CD4-positive, alpha-beta T cell treated with Interleukin-15 for 4 hours (primary cell): ENCODE results near the gene CACNA1D.
"Not testable (repeated sequence)": the region's sequence is repeated elsewhere in the genome, so short reads cannot be mapped to it uniquely, and the experiment has no call there.

Experiments used
- DNase-seq: peaks from one replicate; pipeline ENCODE4 v3.0.0-alpha.2; 2020; ENCODE audit warnings: low spot score

CACNA1D gene

DNA sequence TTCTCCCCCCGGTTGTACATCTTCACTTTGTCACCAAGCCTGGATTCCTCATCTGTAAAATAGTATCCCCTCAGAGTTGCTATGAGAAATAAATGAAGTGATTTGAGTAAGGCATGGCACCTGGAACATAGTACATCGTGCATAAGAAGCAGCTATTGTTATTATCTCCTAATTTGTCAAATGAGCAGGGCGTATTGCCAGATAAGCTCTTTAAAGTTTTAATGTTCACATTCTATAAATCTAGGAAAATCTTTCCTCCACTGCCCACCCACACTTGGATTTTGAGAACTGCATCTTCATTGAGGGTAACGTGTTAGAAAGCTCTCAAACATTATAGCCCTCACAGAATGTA, 32.3 kb downstream of the CACNA1D start:
- no peak for DNase-seq

DNA sequence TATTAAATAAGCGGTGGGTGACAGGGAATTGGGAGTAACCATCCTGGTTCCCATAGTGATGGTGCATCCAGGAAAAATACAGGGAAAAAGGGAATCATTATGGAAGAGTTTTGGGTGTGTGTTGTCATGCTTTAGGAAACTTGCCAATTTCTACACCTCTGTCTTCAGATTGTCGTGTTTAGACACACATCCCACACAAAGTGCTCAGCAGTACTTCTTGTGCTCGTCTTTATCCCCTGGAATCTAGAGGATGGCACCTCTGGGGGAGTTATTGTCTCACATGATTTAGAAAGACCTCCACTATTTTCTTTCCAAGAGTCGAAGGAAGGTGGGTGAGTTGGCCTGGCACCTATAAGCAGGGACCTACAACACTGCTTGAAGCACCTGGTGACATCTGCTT, 35.8 kb downstream of the CACNA1D start:
- DNase-seq: no peak

DNA sequence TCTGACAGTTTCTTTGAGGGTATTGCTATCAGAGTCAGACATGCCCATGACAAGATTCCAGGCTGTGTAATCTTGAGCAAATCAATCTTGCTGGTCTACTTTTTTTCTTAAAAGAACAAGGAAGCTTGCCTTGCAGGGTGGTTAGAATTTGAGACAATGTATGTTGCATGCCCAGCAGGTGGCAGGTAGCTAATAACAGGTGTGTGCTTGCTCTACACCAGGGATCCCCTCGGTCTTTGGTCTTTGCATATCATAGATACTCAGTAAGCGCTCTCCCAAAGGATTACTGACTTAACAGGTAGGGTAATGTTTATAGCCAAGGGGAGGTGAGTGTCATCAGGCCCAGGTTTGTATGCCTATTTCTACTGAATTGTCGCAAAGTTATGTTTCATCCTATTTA, 37.3 kb downstream of the CACNA1D start:
- no peak for DNase-seq

DNA sequence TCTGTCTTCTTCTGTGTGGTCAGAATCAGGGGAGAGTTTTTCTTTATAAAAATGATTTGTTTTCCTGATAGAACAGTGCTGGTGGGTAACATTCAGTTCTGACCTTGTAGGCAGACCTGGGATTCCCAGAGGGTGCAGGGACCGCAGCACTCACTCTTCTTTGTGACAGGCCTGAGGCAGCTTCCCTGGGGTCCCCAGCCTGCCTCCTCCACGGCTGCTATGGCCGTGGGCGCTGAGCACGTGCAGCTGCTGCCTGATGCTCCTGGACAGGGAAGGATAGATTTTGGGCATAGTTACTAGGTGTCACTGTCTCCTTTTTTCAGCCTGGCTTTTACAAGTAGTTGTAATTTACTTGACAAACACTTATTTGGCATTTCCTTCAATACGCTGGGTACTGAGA, 39.1 kb downstream of the CACNA1D start:
- DNase-seq: no peak

DNA sequence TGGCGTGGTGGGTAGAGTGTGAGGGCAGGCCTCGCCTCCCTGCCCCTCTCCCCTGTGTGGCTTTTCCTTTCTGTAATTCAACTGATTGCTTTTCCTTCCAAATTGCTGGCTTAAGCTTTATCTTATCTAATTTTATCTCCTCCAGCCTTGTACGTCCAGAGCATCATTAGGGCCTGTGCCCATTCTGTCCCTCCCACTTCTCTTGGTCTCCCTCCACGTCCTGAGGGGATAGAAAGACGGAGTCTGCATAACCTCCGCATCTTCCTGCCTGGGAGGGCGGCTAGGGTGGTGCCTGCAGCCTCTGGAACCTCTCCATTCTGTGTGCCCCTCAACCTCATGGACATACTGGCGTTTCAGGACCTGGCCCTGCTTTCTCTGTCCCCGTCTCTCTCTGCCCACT, 39.8 kb downstream of the CACNA1D start:
- DNase-seq: no peak

DNA sequence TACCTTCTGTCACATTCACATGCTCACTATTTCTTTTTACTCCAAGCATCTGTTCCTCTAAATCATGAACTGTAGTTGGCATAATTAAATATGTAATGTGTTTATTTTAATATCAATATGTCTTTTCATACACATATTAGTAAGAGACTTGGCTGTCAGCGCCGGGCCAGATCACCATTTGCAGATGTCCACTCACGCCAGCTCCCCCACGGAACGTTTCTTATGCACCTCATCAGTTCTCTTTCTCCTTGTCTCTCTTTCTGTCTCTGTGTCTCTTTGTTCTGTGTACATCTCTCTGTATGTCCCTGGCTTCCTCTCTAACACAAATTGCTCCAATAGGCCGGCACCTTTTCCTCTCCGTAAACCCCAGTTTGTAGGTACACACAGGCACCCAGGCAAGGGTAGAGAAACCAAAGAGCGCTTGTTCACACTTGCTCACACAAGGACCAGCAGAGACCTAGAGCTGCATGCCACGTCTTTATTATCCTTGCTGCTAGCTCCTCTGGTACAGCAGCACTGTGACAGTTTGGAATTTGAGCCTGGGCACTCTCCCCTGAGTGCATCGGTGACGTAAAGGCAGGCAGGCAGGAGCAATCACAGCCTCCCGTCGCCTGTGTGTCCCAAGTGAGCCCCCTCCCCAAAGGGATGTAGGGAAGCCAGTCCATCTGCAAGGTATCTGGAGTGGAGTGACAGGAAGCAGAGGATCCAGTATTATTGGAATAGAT, 40.4 kb downstream of the CACNA1D start:
- no peak for DNase-seq

DNA sequence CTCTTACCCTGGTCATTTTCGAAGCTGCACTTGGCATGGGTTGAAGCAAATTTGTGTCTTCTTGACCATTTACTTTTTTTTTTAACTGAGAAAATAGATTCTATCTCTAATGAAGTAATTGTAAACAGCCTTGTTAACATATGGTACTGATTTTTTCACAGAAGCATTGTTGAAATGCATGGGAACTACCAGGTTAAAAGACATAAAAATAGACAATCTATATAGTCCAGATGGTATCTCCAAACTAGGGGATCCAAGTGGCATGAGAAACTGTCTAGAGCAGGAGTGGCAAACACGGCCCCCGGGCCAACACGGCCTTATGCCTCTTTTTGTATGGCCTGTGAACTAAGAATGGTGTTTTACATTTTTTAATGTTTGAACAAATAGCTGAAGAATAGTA, 41.9 kb downstream of the CACNA1D start:
- DNase-seq: no peak

DNA sequence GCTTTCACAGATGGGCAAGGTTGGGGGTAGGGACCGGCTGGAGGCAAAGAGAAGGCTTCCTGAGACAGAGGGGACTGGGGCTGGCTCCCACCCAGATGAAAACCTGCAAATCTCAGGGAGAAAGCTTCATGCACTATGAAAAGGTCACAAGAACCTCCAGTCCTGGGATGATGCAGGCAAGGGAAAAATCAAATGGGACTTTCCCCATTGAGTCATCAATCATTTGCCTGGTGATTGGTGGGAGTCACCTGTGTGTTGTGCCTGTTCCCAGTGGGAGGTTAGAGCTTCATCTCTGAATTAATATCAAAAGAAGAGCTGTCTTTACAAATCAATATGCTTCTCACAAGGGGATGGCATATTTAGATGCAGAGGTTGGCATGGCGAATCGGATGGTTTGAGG, 49.9 kb downstream of the CACNA1D start:
- DNase-seq: no peak

DNA sequence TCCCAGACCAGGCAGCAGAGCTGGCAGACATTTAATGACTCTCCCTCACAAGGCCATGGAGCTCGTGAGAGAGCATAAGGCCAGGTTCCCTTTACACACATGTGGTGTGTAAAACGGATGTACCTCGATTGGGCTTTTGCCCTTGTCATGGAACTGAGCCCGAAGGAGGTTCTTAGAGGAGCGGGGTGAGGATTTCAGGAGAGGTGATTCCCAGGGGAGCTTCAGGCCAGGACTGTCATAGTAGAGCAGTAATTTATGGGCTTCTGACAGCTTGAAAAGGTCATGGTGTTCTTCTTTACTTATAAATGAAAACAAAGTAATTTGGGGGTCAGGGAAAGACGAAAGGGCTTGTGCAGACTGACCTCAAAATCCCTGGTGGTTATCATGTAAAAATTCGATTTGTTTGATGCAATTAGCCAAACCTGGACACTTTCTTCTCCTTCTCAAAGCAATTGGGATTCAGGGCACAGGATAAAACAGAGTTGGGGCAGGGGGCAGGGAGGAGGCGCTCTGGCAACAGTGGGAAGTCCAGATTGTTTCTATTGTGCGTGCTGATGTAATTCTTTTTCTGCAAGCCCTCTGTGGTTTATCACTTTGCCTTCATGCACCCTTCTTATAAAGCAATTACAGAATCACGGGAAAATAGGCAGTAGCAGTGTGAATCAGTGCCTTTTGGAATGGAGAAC, 51.0 kb downstream of the CACNA1D start:
- DNase-seq: no peak

DNA sequence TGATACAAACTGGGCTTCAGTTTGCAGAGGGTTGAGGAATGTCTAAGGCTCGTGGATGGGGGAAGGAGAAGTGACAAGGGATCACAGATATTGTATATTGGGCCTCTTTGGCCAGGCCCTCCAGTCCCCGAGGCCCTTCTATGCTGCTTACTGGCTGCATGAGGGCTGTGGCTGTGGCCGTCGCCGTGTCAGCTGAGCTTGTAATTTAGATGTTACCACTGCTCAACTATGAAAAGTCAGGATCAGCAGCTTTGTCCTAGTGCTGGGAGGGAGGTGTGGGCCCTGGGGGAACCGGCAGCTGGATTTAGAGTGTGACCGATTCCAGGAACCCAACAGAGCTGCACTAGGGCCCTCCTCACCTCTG, 51.6 kb downstream of the CACNA1D start:
- DNase-seq: no peak

DNA sequence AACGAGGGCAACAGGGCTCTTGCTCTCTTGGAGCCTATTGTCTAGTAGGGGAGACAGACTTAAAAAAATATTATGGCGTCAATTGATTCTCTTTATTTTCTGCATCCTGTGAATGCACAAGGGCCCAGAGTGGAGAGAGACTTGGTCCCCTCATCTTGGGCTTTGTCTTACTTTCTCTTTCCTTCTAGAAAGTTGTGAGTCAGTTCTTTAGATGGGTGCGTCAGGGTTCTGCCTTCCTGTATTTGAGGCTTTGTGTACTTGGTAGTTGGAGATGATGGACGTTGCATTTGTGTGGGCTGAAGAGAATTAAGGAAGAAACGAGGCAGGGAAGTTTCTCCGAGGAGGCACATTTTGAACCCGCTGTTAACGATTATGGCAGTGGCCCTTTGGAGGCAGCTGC, 52.9 kb downstream of the CACNA1D start:
- no peak for DNase-seq

DNA sequence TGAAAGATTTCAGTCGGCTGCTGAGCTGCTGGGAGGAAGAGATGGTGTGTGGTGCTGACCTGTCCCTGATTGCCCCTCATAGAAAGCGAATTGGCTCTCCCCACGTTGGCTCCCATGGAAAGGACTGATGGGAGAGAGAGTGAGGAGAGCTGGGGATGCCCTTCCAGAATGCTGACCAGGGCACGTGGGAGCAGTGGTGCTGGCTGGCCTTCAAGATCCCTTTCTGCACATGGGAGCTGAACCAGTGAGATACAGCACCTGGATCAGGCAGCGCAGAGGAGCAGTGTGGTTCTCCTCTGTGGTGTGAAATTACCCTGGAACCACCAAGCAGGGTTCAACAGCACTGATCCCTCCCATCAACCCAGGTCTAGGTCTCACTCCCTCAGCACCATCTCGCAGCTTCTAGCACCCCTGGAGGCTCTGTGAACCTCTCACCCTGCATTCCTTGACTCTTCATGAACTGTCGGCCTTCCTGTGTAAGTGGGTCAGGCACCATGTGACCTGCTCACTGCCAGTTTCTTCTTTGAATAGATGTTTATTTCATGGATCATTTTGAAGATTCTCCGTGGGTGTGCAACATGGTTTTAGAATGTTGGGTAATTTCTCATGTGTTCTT, 55.7 kb downstream of the CACNA1D start:
- no peak for DNase-seq

DNA sequence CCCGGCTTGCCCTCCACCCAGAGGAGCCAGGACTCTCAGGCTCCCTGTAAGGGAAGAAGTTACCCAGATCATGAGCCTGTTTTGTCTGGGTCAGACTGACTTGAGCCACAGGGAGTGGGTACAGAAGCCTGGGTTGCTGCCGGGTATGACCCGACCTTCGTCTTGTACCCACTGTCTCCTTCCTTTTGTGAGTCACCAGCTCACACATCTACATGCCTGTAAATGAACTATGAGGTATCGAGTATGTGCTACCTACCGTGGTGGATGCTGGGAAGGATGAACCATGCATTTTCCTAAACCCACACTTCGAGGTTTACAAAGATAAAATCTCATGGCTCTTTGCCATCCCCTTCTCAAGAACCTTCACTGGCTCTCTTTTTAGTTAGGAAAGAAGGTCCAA, 56.9 kb downstream of the CACNA1D start:
- no peak for DNase-seq

DNA sequence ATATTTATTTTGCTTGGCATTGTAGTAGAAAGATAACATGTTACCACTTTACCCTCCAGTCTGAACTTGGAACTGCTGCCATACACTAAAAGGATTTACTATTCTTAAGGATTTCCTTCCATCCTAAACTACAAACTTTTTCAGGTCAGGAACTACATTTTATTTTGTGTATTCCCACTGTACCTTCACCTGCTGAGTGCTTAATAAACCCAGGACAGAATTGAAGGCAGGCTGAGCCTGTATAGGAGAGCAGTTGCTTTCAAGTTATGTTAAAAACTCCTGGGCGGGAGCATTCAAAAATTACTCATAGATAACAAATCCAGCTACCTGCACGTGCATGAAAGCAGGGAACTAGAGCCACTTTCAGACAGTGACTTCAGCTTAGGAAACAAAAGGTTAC, 58.3 kb downstream of the CACNA1D start:
- DNase-seq: no peak

DNA sequence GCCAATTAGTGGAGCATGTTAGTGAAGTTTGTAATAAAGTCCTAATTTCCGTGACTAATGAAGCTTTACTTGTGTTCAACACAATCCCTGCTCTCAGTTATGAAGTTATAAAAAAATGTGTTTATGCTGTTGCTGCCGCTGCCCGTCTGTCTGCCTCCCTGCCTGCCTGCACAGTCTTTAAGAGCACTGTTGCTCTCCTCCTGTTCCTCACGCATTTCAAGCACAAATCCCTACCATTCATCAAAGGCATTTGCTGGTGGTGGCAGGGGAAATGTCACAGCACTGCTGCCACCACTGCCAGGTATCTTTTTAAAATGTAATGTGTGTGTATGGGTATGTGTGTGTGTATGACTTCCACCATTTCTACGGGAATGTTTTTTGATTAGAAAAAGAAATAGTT, 58.8 kb downstream of the CACNA1D start:
- DNase-seq: no peak

DNA sequence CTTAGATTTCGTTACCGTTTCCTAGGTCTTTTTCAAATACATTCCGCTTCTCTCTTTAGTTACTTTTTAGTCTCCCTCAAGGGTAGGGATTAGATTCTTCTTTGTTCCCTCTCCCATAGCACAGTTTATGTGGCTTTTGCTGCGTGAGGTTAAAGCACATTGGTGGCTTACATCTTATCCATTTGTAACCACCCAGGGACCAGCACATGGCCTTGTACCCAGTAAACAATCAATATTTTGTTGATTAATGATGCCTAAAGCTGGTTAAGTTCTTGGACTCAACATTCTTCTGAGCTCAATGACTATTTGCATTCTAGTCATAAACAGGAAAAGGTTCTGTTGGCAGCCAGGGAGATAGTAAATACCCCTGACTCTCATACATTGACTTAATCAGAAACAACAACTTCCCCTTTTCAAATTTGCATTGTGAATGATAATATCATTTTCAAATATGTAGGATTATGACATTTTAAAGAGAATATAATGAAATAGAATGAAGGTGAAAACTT, 60.2 kb downstream of the CACNA1D start:
- DNase-seq: no peak

DNA sequence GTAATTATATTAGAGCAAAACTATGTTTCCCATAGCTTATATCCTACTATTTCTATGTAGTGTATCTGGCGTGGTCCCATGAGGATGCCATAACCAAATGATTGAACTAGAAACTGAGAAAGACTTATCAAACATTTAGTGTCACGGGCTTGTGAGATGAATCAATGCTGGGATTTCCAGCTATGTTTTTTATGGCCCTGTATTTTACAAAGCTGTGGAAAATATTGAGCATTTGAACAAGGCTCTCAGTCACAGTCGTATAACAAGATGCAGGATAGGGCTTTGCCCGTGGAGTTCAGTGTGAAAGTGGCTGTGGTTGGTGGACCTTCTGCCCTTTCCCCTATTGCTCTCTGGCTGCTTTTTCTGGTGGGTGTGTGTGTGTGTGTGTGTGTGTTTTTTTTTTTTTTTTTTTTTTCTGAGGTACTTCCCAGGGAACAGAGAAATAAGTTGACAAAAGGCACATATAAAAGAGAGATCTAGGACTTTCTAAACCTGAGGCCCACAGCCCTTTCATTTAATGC, 60.7 kb downstream of the CACNA1D start:
- no peak for DNase-seq

DNA sequence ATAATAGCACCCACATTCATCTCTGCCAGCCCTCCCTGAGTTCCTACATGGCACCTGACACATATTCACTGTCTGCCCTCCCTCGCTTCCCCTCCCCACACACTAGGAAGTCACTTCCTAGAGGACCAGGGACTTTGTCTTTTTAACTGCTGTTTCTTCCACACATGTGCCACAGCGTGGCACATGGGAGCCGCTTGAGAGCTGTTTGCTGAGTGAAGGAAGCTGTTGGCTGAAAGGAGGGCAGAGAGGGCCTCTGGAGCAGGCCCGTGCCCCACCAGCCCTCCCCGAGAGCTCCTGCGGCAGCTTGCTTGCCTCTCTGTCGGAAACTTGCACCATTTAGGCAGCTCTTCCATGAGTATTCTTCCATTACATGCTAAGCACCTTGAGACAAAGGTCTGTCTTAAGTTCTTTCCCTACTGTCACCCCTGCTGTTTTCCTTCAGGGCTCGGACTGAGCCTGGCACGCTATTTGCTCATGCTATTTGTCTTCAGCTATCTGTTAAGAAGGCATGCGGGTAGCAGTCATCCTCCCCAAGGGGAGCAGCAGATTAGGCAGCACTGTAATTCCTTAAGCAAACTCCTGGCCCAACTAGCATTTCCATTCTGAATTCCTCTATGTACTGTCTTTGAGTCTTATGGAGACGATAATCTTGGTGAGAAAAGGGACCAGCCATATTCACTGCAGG, 72.2 kb downstream of the CACNA1D start:
- DNase-seq: no peak

DNA sequence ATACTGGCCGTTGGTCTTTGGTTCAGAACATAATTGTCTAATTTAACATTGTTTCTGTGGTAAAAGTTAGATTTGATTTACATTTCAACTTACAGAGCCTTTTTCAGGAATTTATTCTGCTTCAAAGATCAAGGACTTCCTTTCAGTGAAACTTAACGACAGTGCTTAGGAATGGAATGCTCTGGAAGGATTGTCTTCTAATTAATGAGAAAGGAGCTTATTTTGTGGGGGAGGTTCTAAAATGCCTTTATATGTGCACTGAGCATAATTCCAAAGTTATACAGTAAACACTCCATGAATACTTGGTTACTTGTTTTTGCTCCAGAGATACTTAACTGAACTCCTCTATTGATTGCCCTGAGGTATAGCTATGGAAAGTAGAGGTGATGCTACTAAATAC, 75.7 kb downstream of the CACNA1D start:
- no peak for DNase-seq

DNA sequence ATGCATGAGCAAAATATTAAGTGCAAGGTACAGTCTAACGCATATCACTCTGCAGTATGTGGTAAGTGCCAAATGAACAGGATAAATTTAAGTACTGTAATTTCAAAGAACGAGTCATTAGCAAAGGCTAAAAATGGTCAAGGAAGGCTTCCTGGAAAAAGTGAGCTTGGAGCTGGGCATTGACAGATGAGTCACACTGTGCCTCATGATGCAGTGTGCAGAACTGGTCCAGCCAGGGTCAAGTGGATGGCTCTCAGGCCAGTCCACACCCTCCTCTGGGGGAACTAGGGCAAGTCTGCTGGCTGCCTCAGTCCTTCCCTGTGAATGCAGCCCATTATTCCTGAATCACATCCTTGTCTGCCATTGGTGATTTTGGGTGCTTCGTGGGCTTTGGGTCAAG, 76.3 kb downstream of the CACNA1D start:
- no peak for DNase-seq

DNA sequence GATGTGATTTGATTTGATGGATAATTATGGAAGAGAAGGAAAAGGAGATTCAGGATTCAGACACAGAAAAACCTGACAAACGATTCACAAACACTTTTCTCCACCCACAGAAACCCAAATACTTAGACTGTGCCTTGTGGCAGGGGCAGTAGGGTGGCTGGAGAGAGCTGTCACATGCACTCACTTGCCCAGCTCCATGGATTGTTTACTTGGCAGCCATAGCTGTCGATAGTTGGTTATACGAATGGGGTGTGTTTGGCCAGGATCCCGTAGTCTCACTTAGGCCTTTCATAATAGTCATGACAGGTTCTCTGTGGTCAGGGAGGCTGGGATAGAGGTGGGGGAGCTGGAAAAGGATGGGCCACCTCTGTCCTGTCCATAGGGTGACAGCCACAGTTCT, 76.9 kb downstream of the CACNA1D start:
- no peak for DNase-seq

DNA sequence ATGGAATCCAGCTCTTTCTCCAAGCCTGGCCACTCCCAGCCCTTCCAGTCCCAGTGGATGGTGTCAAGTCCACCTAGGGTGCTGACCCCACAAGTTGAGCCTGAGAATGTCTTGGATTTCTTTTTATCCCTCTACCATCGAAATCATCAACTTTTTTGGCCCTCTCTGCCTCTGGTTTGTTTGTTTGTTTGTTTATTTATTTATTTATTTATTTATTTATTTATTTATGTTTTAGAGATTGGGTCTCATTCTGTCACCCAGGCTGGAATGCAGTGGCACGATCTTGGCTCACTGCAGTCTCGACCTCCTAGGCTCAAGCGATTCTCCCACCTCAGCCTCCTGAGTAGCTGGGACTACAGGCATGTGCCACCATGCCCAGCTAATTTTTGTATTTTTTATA, 77.8 kb downstream of the CACNA1D start:
- not testable (repeated sequence) for DNase-seq

DNA sequence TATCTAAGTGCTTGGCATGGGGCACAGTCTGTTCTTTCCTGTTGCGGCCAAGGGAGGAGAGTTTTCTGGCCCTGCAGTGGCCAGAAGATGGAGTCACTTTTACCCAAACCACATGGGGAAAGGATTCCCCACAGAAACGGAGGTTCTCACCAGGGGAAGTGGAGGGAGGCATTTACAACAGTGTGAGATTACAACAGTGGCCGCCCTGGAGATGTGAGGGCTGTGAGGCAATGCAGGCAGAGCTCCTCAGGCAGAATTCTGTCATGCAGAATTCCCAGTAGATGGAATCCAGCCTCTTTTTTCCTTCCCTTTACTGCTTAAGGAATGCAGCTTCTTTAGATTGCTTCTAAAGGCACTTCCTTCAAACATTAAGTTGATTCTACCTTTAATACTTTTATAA, 83.1 kb downstream of the CACNA1D start:
- DNase-seq: no peak
